Stomach smooth muscle (tissue), 2 donors: ENCODE data around the gene FRMD3.

ENCODE experiments used
- H3K27ac ChIP-seq: one replicate; pipeline ENCODE4 v1.7.0; 2013; ENCODE audit warnings: mild to moderate bottlenecking, low read length, inconsistent platforms
- H3K27me3 ChIP-seq, 2 donors: one replicate each; pipeline ENCODE4 v1.7.0; 2013; ENCODE audit warnings: low read length in 2 of 2; ENCODE audit not compliant: insufficient read depth in 2 of 2, control insufficient read depth in 1 of 2
- H3K36me3 ChIP-seq, 2 donors: one replicate each; pipeline ENCODE4 v1.7.0; 2013; ENCODE audit warnings: low read length in 2 of 2; ENCODE audit not compliant: control insufficient read depth in 2 of 2, insufficient read depth in 2 of 2
- H3K4me1 ChIP-seq: one replicate; pipeline ENCODE4 v1.7.0; 2013; ENCODE audit warnings: low read length; ENCODE audit not compliant: control insufficient read depth, insufficient read depth
- H3K4me3 ChIP-seq, 2 donors: one replicate each; pipeline ENCODE4 v1.7.0; 2013; ENCODE audit warnings: low read length in 2 of 2
- H3K9ac ChIP-seq, 2 donors: one replicate each; pipeline ENCODE4 v1.7.0; 2013; ENCODE audit warnings: low read length in 2 of 2, mild to moderate bottlenecking in 1 of 2
- H3K9me3 ChIP-seq, 2 donors: one replicate each; pipeline ENCODE4 v1.7.0; 2013; ENCODE audit warnings: low read length in 2 of 2; ENCODE audit not compliant: control insufficient read depth in 2 of 2
- donor health status: healthy.
- donor health status: Pancreatic carcinoma.

The FRMD3 gene

GRCh38 chr9:83242066-83242465, 296.1 kb downstream of the FRMD3 start:
- Histone ChIP-seq H3K4me3 (no peak overlapping the region), H3K27me3 (no peaks in the 10 kb centered on the region), H3K9me3 (peaks cover 0 to 3% of the 10 kb centered on the region in 2 donors), H3K27ac (no peak overlapping the region), H3K36me3 (no peaks in the 10 kb centered on the region), H3K4me1 (no peaks in the 10 kb centered on the region), H3K9ac (no peak overlapping the region)

GRCh38 chr9:83240671-83241070, 297.5 kb downstream of the FRMD3 start:
- Histone ChIP-seq H3K27me3 (no peaks in the 10 kb centered on the region), H3K9ac (no peak overlapping the region), H3K4me1 (no peaks in the 10 kb centered on the region), H3K9me3 (peaks cover 0 to 3% of the 10 kb centered on the region in 2 donors), H3K4me3 (no peak overlapping the region), H3K27ac (no peak overlapping the region), H3K36me3 (no peaks in the 10 kb centered on the region)

- Histone ChIP-seq H3K27me3 (no peaks in the 10 kb centered on the region), H3K9me3 (peaks cover 0 to 3% of the 10 kb centered on the region in 2 donors), H3K4me3 (no peak overlapping the region), H3K4me1 (no peaks in the 10 kb centered on the region), H3K36me3 (no peaks in the 10 kb centered on the region), H3K9ac (no peak overlapping the region), H3K27ac (no peak overlapping the region)
These were observed 298.5 kb downstream of the FRMD3 start for GRCh38 chr9:83239747-83240146.

- Histone ChIP-seq H3K9me3 (peaks cover 0 to 3% of the 10 kb centered on the region in 2 donors), H3K27me3 (no peaks in the 10 kb centered on the region), H3K4me1 (no peaks in the 10 kb centered on the region), H3K4me3 (no peak overlapping the region), H3K9ac (no peak overlapping the region), H3K27ac (no peak overlapping the region), H3K36me3 (no peaks in the 10 kb centered on the region)
These were observed 299.1 kb downstream of the FRMD3 start for GRCh38 chr9:83238871-83239640.

GRCh38 chr9:83236029-83236696, 302.0 kb downstream of the FRMD3 start:
- H3K4me1 ChIP-seq = no peaks in the 10 kb centered on the region
- H3K27me3 ChIP-seq = no peaks in the 10 kb centered on the region
- no peaks in the 10 kb centered on the region for H3K9me3 ChIP-seq
- H3K4me3 ChIP-seq = no peak overlapping the region
- no peaks in the 10 kb centered on the region for H3K36me3 ChIP-seq
- no peak overlapping the region for H3K9ac ChIP-seq
- no peak overlapping the region for H3K27ac ChIP-seq

GRCh38 chr9:83235526-83235925, 302.7 kb downstream of the FRMD3 start:
- Histone ChIP-seq H3K36me3 (no peaks in the 10 kb centered on the region), H3K4me1 (no peaks in the 10 kb centered on the region), H3K27me3 (no peaks in the 10 kb centered on the region), H3K4me3 (no peak overlapping the region), H3K27ac (no peak overlapping the region), H3K9me3 (no peaks in the 10 kb centered on the region), H3K9ac (no peak overlapping the region)

- Histone ChIP-seq H3K36me3 (no peaks in the 10 kb centered on the region), H3K4me1 (no peaks in the 10 kb centered on the region), H3K27me3 (no peaks in the 10 kb centered on the region), H3K9me3 (no peaks in the 10 kb centered on the region), H3K27ac (no peak overlapping the region), H3K4me3 (no peak overlapping the region), H3K9ac (no peak overlapping the region)
These were observed 303.7 kb downstream of the FRMD3 start for GRCh38 chr9:83234541-83234940.

- H3K4me1 ChIP-seq = no peaks in the 10 kb centered on the region
- no peak overlapping the region for H3K9ac ChIP-seq
- no peak overlapping the region for H3K4me3 ChIP-seq
- H3K36me3 ChIP-seq = no peaks in the 10 kb centered on the region
- H3K27me3 ChIP-seq = no peaks in the 10 kb centered on the region
- no peaks in the 10 kb centered on the region for H3K9me3 ChIP-seq
- no peak overlapping the region for H3K27ac ChIP-seq
These were observed 304.6 kb downstream of the FRMD3 start for GRCh38 chr9:83233647-83234046.

- no peak overlapping the region for H3K9ac ChIP-seq
- no peak overlapping the region for H3K4me3 ChIP-seq
- no peaks in the 10 kb centered on the region for H3K27me3 ChIP-seq
- H3K27ac ChIP-seq = no peak overlapping the region
- H3K9me3 ChIP-seq = no peaks in the 10 kb centered on the region
- no peaks in the 10 kb centered on the region for H3K36me3 ChIP-seq
- no peaks in the 10 kb centered on the region for H3K4me1 ChIP-seq
These were observed 307.2 kb downstream of the FRMD3 start for GRCh38 chr9:83231039-83231438.

GRCh38 chr9:83220730-83221129, 317.5 kb downstream of the FRMD3 start:
- peaks cover 6% of the 10 kb centered on the region for H3K4me1 ChIP-seq
- H3K9me3 ChIP-seq = no peaks in the 10 kb centered on the region
- peak overlapping the region in 1 of 2 donors; percentile 6 for H3K9ac ChIP-seq
- no peaks in the 10 kb centered on the region for H3K36me3 ChIP-seq
- no peak overlapping the region for H3K4me3 ChIP-seq
- H3K27ac ChIP-seq = no peak overlapping the region
- no peaks in the 10 kb centered on the region for H3K27me3 ChIP-seq

- H3K4me3 ChIP-seq = peak overlapping the region; percentile 79
- H3K27ac ChIP-seq = peak overlapping the region; percentile 53
- H3K9ac ChIP-seq = peak overlapping the region; percentile 51 to 84
- H3K9me3 ChIP-seq = no peaks in the 10 kb centered on the region
- H3K4me1 ChIP-seq = peaks cover 6% of the 10 kb centered on the region
- H3K36me3 ChIP-seq = no peaks in the 10 kb centered on the region
- no peaks in the 10 kb centered on the region for H3K27me3 ChIP-seq
These were observed 318.2 kb downstream of the FRMD3 start for GRCh38 chr9:83219924-83220438.
